Stimulated activated CD4-positive, alpha-beta T cell treated with anti-CD3 and anti-CD28 coated beads, Interleukin-12 subunit alpha, Interleukin-12 subunit beta, amount 100 ng/mL, for 4 hours (primary cell): ENCODE measurements around the gene SELENOI.
A peak's percentile ranks its signal among the peaks of the same experiment; 100 is the strongest.
"Not testable (repeated sequence)": the region's sequence is repeated elsewhere in the genome, so short reads cannot be mapped to it uniquely, and the experiment has no call there.

ENCODE experiments used
- DNase-seq: peaks from one replicate; pipeline ENCODE4 v3.0.0-alpha.2; 2020

SELENOI gene

DNA sequence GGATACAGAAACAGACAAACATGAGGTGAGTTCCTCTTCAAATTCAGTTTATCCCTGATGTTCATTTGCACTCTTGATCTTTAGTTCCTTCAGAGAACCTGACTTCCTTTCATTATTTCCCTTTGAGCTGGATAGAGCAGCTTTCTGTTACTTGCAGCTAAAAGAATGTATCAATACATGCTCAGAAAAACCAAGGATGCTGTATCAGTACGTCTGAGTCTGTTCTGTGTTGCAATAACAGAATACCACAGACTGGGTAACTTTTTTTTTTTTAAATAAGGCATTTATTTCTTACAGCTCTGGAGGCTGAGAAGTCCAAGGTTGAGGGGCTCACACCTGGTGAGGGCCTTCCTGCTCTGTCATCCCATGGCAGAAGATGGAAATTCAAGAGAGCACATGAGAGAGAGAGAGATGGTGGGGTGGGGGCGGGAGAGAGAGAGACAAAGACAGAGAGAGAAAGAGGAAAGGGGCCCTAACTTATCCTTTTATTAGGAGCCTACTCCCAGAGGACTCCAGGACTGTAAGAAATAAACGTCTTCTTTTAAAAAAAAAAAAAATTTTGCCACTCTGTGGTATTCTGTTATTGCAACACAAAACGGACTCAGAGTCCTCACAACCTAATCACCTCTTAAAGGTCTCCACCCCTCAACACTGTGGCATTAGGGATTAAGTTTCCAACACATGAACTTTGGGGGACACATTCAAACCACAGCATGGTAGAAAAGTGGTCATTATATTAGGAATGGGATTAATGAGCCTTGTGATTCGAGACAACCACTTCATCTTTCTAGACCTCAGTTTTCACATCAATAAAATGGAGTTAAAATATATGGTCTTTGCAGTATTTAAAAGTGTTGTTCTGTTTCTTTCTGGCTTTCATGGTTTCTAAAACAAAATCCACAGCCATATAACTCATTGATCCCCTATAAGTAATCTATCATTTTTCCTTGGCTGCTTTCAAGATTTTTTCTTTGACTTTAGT is 18.4 kb upstream of the SELENOI start:
- DNase-seq = no peak

DNA sequence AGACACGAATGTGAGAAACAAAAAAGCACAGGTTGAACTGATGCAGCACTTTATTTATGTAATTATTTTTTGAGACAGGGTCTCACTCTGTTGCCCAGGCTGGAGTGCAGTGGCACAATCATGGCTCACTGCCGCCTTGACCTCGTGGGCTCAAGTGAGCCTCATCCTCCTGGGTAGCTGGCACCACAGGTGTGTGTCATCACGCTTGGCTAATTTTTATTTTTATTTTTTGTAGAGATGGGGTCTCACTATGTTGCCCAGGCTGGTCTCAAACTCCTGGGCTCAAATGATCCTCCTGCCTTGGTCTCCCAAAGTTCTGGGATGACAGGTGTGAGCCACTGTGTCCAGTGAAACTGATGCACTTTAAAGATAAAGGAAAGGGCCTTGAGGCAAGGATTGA is 16.9 kb upstream of the SELENOI start:
- not testable (repeated sequence) for DNase-seq

DNA sequence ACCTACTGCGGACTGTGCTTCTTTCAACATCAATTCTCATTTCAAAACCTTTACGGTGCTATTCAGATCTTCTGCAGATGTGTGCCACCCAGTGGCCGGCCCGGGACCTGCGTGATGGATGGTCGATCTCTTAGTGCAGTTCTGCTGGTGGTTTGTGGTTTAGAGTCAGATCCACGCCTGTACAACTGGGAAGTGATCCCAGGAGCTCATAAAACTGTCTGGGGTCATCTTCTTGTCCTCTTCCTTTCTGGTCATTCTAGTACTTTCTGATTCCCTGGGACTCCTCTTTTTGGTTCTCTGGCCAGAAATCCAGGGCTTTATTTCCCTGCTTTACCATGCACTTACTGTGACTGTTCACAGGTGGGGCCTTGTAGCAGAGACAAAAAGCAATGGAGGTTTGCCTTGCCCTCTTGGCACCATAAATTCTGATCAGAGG is 15.8 kb upstream of the SELENOI start:
- peak; percentile 79 for DNase-seq

DNA sequence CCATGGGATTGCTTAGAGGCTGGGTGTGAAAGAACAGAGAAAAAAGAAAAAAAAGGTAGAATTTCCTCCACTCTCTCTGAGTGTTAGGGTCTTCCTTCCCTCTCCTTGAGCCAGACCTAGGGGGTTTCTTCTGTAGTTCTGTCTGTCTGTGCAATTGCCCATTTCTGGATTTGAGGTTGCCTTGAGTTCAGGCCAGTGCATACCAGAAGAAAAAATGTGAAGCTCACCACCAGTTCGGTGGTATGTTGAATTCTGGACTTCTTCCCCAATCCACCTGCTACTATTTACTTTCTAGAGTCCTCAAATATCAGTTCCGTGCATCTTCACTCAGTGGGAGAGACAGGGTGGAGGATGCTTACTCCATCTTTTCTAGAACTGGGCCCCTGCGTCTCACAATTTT is 15.3 kb upstream of the SELENOI start:
- DNase-seq = no peak

DNA sequence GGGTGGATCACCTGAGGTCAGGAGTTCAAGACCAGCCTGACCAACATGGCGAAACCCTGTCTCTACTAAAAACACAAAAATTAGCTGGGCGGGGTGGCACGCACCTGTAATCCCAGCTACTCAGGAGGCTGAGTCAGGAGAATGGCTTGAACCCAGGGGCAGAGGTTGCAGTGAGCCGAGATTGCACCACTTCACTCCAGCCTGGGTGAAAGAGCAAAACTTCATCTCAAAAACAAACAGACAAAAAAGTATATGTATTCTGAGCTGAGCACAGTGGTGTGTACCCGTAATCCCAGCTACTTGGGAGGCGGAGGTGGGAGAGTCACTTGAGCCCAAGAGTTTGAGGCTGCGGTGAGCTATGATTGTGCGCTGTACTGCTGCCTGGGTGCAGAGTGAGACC is 14.6 kb upstream of the SELENOI start:
- not testable (repeated sequence) for DNase-seq

DNA sequence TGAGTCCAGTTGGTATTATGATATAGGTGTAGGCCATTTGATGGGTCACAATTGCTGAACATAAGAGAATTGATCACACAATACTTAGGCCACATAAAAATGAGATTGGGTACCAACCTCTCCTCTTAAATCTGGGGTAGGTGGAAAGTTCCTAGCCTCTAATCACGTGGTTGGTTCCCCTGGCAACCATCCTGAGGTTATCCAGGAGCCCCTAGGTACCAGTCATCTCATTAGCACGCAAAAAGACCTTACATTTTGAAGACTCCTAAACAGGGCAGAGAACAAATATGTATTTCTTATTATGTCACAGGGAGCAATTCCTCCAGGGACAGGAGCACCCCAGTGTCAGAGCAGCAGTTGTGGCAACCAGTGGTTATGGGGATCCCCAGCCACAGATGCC is 12.7 kb upstream of the SELENOI start:
- no peak for DNase-seq

DNA sequence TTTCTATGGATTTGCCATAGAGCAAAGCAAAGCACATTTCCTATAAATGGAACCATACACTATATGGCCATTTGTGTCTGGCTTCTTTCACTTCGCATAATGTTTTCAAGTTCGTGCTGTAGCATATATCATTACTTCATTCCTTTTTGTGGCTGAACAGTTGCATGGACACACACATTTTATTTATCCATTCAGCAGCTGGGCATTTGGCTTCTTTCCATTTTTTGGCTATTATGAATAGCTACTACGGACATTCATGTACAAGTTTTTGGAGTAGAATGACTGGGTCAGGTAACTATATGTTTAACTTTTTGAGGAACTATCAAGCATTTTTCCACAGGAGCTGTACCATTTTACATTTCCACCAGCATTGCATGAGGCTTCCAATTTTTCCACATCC is 10.7 kb upstream of the SELENOI start:
- DNase-seq = no peak

DNA sequence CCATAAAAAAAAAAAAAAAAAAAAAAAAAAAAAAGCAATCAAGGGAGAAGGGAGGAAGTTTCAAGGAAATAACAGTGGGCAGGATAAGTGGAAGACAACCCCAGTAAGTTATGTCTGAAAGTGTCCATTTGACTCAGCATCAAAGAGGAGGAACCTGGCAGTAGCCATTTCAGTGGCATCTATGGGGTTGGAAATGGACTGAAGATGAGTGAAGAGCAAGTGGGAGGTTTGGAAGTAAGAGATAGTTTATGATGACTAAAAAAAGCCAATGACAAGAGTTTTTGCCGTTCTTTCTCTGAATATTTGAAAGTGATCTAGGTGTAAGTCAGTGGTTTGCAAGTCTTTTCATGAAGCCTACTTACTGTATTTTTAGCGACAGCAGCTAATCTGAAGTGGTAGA is 9.2 kb upstream of the SELENOI start:
- no peak for DNase-seq

DNA sequence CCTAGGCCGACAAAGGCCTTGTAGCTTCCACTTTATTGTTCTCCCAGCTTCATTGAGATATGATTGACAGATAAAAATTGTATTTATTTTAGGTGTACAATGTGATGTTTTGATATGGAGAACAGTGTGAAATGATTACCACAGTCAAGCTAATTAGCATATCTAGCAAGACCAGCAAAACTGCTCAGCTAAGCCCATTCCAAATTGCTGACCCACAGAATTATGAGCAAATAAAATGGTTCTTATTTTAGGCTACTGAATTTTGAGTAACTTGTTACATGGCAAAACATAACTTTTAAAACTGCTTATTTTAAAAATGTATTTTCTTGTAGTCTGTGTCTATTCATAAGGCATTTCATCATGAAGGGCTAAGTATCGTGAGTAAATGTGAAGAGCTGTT is 8.6 kb upstream of the SELENOI start:
- DNase-seq = no peak

DNA sequence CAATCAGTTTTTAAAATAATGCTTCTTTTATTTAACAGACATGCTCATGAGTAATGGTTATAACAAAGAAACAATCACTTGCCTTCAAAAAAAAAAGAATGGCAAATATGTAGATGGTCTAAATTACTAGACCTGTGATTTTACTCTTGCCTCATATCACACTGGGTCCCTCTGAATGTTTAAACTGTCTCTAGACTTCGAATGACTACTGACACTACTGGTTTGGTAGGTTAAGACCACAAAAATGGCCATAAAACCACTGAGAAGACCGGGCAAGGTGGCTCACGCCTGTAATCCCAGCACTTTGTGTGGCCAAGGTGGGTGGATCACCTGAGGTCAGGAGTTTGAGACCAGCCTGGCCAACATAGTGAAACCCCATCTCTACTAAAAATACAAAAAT is 5.1 kb upstream of the SELENOI start:
- DNase-seq = no peak

DNA sequence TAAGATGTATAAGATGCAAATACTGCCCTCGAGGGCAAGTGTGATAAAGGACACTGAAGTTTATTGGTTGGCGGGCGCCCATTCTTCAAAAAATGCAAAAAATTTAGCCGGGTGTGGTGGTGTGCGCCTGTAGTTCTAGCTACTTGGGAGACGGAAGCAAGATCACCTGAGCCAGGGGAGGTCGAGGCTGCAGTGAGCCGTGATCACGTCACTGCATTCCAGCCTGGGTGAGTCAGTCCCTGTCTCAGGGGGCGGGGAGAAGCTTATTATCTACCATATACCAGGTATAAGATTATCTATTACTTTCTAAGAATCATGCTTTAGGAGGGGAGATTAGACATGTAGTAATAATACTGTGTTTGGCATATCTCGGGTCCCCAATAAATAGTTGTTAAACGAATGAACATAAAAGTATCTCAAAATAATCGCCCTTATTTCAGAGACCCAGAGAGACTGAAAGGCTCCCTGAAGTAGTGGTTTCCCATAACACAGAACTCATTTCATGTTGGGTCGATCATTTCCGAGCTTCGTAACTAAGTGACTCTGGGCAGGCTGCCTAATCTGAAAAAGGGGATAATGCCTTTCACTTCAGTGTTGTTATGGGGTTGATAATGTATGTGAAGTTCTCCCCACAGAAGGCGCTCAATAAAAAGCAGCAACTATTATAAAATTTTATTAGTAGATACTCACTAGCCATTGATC is 1.2 kb upstream of the SELENOI start:
- peak; percentile 27 for DNase-seq

DNA sequence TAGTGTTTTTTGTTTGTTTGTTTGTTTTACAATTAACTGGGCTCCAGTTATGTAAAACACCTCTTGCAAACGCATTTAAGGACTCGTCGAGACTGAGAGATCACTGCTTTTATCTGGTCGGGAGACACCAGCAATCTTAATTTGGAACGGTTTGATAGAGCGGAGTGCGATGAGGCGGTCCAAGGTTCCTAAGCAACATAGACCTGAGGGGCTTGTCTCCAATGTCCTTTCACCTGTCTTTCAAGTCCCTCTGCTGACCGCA is 729 bp upstream of the SELENOI start:
- DNase-seq = no peak

DNA sequence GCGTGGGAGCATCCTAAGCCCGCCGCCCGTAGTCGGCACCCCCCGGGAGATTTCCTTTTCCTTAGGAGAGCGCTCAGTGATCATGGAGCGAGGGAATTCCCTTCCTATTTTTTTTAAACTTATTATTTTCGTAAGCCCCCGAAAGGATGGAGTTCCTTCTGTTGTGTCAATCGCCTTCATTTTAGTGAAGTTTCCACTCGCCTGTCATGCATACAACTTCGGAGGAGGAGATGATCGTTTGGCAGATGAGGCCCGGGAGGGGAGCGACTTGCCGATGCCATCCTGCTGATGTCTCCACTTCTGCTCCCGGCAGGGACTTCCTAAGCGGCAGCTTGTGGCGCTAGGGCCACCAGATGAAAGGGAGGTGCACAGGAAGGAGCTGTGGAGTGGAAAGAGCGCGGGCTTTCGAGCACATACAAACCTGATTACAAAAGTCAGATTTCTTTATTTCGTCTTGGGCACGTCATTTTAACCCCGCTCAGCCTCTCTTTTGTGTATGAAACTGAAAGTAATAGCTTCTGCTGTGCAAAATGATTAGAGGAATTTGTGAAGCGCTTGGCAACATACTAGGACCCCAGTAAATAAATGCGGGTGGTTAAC is 611 bp downstream of the SELENOI start, which contains the start of gene ADGRF3:
TSS of gene ADGRF3 (minus strand) at position 336 of the 600 bp plus-strand sequence. CDS start 555 bp downstream, outside the sequence.
- DNase-seq = peak; percentile 52

DNA sequence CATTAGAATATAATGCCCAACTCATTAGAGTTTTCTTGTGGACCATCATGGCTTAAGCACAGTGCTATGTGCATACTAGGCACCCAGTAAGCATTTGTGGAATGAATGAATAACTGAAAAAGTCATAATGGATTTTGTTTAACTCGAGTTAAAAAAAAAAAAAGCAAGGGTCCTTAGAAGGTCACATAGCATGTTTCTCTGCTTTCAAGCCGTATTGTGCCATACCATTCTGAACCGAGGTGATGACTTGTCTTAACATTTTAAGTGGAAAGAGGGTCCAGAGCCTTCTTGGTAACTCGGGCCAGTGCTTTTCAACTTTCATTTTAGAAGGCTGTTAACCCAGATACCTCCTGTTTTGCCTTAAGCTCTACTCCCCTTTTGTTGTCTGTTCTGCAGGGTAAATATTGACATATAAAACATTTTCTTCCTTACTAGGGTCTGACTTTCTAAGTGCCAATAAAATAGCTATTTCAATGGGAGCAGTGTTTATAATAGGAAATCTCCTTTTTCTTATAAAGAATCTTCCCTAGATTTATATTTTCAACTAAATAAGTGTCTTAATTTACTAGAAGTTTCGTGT is 1.4 kb downstream of the SELENOI start:
- DNase-seq = no peak

DNA sequence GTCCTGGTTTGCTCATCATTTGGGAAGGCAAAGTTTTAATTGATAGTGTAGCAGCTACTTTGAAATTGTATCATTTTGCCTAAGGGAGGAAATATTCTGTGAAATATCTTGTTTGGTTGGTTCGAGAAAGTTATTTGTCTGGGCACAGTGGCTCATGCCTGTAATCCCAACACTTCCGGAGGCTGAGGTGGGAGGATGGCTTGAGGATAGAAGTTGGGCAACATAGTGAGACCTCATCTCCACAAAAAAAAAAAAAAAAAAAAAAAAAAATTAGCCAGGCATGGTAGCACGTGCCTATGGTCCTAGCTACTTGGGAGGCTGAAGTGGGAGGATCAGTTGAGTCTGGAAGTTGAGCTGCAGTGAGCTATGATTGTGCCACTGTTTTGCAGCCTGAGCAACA is 3.7 kb downstream of the SELENOI start:
- DNase-seq = no peak

DNA sequence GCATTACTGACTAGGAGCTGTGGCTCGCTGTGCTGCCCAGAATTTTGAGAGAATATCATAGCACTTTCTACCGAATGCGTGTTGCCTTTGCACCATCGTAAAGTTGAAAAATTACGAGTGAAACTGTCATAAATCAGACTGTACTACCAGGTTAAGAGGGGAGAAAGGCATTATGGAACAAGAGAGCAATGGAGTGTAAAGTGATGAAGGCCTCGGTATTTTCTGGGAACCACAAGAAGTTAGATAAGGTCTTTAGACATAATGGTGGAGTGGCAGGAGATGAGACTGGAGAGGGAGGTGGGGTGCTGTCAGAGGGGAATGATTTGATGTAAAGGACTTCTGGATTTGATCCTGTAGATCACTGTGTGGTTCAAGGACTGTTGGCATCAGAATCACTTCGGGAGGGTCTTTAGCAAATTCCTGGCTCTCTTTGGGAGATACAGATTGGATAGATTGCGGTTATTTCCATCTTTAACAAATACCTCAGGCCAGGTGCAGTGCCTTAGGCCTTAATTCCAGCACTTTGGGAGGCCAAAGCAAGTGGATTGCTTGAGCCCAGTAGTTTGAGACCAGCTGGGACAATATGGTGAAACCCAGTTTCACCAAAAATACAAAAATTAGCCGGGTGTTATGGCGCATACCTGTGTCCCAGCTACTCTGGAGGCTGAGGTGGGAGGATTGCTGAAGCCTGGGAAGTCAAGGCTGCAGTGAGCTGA is 5.6 kb downstream of the SELENOI start:
- DNase-seq = no peak

DNA sequence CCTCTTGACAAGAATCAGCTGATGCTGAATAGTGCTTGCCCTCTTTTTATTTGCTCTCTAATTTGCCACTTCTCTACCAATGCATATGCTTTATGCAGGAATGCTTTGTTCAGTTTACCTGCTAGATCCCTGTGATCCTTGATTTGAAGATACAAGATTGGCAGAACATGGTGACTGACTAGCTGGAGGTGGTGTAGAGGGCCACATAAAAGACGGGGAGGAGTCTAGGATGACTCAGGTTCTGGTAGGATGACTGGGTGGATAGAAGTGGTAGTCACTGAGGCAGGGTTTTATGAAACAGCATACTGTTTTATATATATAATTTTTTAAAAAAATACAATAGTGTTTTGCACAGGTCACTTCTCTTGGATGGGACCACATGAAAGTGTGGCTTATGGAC is 6.9 kb downstream of the SELENOI start:
- no peak for DNase-seq

DNA sequence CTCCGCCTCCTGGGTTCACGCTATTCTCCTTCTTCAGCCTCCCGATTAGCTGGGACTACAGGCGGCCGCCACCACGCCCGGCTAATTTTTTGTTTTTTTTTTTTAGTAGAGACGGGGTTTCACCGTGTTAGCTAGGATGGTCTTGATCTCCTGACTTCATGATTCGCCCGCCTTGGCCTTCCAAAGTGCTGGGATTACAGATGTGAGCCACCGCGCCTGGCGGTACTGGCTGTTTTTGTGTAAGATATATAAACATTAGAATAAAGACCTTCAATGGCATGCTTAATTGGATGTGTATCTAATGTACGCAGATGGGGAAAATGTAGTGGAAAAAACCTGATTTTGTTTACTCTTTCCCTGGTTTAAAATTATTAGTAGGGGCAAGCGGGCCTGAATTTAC is 8.5 kb downstream of the SELENOI start:
- not testable (repeated sequence) for DNase-seq

DNA sequence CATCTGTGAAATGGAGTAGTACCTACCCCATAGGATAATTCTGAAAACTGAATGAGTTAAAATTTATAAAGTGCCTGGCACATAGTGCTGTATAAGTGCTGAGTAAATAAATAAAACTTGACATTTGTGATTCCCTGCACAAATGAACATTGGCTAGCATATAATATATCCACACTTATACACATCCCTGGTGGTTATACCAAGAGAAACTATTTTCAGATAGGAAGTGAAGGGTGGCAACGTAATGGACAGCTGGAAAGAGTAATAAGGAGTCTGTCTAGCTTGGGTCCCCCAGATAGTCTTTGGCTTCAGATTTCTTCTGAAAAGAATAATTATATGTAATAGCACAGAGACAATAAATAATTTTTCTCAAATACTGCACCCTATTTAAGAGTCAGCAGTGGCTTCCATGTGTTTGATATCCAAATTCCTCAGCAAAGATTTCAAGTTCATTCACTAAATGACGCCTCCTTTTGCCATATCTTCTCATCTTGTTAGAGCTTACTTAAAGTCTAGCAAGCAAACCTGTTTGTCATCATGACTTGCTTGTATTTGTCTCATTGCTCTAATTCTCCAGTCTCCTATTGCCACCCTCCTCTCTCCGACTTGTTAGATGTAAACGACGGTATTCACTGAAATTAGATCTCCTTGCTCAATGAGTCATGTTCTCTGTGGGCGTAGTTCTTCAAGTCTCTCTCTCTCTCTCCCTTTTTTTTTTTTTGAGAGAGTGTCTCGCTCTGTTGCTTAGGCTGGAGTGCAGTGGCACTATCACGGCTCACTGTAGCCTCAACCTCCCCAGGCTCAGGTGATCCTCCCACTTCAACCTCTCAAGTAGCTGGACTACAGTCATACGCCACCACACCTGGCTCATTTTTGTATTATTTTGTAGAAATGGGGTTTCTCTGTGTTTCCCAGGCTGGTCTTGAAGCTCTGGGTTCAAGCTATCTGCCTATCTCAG is 9.4 kb downstream of the SELENOI start:
- DNase-seq = no peak

DNA sequence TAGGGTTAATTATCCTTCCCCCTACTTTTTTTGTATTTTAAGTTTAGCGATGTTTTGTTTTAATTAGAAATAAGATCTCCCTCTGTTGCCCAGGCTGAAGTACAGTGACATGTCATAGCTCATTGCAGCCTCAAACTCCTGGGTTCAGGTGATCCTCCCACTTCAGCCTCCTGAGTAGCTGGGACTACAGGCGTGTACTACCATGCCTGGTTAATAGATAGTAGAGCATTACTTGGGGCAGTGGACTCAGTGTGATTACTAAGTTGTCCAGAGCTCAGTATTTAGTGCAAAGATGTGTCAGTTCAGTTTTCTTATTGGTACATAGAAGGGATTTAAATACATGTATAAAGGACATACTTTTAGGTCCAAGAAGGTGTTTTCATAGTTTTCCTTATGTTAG is 10.2 kb downstream of the SELENOI start:
- DNase-seq = no peak

DNA sequence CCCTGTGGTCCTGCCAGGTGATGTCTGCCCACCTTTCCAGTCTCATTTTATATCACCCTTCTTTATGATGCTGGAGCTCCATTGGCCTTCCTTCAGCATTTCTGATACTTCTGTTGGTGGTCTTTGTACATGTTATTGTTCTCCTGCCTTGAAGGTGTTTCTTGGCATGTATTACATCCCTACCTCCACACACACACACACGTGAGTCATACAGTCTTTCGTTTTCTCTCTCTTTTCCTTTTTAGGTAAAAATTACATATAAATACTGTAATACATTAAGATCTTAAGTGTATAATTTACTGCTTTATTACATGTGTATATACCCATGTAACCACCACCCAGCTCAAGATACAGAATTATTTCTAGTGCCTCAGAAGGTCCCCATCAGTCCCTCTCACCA is 10.8 kb downstream of the SELENOI start:
- no peak for DNase-seq
